ENCODE results near the gene MVB12B.

GRCh38 chr9:126459546-126459945, 132.9 kb downstream of the MVB12B start:
- TF ChIP-seq POLR2A (IDR thresholded peaks at IDR 0.05): no peak
- no peak for TF ChIP-seq CTCF (IDR thresholded peaks at IDR 0.05)
